HG03025 (cell line): ENCODE data around the gene PPFIA4.

Experiments
- ATAC-seq: cut with Tn5 transposase; IDR thresholded peaks from one replicate; pipeline ENCODE4 v1.9.1; 2021; ENCODE audit warnings: mild to moderate bottlenecking, moderate library complexity; ENCODE audit not compliant: unreplicated experiment, low FRiP score

The PPFIA4 gene

DNA sequence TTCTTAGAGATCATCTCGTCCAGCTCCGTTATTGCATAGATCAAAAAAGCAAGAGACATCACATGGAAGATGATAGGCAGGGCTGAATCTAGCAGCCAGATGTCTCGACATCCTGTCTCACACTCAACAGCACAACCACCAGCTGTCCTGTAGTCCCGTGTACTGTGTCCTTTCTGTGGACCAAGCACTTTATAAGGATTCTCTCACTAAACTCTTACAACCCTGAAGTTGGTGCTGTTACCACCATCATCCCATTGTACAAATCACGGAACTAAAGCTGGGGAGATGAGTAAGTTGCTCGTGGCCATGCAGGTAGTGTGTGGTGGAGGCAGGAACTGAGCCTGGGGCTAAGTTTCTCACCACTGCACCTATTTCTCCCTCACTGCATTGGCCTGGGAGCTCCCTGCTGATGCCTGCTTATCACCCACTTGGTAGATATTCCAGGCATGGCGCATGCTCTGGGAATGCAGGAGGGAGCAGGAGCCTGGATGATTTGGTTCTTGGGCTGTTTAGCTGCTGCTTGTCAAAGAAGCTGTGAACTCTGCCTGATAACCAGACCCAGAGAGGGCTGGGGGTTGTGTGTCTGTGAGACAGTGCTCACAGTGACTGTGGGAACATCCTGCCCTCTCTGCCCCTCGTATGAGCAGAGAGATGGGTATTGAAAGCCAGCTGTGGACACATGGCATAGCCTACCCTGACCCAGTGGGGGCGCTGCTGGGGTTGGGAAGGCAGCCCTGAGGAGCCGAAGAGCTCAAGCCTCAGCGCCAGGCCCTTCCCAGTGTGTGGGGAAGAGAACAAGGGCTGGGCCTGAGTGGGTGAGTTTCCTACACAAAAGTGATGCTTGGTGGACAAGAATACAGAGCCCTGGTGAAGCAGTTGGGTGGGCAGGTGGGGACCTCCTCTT lies 13.6 kb downstream of the PPFIA4 start:
- no peak for ATAC-seq

DNA sequence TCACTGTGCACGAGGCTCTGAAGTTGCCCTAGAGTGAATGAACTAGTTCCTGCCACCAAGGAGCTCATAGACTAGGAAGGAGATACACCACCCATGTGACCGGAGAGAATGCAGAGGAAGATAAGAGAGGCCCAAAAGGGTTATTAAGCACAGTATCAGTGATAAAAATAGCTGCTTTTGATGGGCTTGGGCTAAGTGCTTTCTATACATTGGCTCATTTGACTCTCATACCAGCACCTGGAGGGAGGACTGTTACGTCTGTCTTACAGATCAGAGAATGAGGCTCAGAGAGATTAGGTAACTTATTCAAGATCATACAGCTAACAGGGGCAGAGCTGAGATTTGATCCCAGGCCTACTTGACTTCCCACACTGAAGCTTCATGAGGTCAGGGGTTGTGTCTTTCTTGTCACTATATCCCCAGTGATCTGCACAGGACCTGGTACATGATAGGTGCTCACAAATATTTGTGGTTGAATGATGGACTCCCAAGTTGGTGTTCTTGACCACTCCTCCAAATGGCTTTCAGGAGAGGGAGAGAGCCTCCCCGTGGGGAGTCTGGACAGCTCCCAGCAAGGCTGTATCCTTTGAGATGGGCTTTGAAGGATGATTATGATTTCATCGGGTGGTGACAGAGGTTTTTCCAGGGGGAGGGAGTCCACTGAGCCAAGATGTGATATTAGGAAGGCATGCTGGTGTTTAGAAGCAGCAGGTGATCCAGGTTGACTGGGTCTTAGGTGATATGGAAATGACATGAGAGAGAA lies 14.4 kb downstream of the PPFIA4 start:
- no peak for ATAC-seq

DNA sequence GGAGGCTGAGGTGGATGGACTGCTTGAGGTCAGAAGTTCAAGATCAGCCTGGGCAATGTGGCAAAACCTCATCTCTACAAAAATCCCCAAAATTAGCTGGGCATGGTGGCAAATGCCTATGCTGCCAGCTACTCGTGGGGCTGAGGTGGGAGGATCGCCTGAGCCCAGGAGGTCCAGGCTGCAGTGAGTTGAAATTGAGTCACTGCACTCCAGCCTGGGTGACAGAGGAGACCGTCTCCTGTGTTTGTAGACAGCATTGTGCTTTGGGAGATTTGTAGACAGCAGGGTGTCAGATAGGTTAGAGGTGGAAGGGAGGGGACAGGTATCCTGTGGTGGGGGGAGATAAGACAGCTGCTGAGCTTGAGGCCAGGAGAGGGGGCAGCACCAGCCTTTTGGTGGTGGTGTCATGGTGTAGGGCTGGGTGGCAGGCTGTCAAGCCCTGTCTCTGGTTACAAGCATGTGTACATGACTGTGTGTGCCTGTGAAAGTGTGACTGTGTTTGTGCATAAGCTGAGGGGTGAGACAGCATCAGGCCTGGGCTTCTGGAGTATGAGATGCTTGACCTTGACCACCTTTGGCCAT lies 15.2 kb downstream of the PPFIA4 start:
- no peak for ATAC-seq

DNA sequence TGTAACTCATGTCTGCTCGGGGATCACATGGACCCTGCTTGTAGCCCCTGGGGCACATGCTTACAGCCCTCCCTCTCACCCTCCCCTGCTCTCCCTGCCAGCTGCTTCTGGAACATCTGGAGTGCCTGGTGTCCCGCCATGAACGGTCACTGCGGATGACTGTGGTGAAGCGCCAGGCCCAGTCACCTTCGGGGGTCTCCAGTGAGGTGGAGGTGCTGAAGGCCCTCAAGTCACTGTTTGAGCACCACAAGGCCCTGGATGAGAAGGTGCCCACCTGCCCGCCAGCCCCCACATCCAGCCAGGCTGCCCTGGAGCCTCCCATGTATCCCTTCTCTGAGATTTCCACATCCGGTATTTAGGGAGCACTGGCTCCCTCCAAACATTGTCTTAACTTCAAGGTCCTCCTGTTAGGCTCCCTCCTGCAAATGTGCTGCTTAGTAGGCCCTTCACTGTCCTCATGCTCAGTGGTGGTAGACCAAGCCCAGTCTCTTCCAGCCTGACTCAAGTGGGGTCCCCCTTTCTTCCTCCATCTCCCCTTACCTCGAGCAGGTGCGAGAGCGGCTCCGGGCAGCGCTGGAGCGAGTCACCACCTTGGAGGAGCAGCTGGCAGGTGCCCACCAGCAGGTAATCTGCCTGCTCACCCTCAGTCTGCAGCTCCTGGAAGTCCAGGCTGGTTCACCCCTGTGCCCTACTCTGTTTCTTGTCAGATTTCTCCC lies 17.7 kb downstream of the PPFIA4 start:
- no peak for ATAC-seq

DNA sequence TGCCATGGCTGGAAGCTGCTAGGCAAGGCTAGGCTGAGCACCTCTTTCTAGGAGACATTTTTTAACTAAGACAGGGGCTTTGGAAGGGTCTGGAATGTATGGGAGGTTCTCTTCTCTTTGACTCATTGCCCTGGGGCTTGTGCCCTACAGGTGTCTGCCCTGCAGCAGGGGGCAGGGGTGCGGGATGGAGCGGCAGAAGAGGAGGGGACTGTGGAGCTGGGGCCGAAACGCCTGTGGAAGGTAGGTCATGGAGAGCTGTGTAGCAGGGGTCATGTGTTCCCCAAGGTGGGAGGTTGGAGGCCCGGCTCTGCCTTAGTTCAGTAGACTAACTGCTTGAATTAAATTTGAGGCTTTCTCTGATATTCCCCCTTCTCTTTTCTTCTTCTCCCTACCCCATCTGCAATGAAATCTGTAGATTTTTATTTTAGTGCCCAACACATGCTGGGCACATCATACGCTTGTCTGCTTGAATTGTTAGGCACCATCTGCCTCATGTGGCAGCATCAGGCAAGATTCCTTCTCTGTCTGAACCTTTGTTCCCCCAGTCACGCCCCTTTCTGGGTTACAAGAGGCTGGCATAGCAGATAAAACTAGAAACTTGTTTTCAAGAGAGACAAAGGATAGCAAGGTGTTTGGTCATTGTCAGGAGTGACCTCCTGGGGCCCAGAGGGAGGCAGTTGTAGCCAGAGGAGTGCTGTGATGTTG lies 18.4 kb downstream of the PPFIA4 start:
- ATAC-seq = no peak

DNA sequence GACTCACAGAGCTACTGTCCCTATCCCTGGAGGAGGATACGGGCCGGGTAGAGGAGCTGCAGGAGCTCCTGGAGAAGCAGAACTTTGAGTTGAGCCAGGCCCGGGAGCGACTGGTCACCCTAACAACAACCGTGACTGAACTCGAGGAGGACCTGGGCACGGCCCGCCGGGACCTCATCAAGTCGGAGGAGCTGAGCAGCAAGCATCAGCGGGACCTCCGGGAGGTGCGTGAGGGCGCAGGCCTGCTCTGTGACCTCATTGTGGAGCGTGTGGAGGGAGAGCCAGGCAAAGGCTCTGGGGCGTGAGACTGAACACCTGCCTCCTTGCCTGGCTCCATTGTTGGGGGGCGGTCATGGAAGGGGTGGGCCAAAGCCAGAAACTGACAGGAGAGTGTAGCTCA lies 19.0 kb downstream of the PPFIA4 start:
- ATAC-seq = no peak

DNA sequence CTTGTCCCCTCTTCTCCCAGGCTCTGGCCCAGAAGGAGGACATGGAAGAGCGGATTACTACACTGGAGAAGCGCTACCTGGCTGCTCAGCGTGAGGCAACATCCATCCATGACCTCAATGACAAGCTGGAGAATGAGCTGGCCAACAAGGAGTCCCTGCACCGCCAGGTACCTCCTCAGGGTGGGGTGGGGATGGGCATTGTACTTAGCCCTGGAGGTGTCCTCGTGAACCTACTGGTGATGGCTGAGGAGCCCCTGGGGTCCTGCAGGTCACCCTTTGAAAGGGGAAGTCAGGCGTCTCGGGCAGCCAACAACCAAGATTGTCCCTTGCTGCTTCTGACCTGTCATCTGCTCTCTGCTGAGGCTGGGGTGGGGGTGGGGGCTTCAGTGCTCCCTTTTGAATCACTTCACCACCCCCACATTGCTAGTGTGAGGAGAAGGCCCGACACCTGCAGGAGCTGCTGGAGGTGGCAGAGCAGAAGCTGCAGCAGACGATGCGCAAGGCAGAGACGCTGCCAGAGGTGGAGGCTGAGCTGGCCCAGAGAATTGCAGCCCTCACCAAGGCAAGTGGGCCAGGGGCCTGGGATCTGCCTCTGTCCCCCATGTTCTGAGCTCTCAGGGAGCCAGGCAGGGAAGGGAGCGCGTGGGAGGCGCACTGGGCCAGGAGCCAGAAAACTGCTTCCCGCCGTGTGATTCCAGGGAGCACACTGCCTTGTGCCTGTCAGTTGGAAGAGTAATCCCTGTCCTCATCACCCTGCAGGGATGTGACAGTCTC lies 19.7 kb downstream of the PPFIA4 start:
- ATAC-seq = no peak

DNA sequence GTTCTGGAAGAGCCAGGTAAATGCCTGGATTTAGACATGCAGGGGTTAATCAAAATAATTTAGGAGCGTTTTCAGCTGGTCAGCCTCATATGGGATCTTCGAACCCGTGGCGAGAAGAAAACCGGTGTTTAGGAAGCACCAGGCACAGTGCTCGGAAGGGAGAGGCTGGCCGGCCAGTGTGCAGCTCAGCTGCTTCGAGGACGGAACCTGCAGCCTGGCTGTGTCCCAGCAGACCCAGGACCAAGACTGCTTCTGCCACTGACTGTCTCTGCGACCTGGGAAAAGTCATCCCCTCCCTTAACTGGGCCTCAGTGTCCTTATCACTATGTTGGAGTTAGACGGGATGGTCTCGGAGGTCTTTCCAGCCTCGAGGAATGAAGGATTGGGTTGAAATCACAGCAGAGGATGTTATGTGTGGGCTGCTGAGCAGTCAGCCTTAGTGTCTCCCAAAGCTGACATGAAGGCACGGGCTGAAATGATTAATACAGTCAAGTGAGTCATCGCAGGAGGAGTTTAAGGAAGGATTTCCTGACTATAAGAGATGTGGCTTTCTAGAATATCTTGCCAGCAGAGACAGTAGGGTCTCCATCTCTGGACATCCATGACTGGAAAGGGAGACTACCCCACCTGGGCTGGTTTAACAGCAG lies 20.8 kb downstream of the PPFIA4 start:
- ATAC-seq = no peak

DNA sequence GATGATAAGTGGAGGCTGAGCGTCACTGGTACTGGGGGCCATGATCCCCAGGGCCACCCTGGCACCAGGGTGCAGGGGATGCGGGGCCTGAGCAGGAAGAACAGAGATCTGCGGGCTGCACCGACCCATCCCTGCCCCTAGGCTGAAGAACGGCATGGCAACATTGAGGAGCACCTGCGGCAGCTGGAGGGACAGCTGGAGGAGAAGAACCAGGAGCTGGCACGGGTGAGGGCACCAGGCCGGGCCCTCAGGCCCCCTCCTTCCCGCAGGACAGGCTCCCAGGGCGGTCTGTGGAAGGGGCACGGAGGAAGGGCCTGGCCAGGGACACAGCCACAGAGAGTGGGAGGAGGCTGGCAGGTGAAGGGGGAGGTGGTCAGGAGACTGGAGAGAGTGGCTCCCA lies 21.8 kb downstream of the PPFIA4 start:
- no peak for ATAC-seq

DNA sequence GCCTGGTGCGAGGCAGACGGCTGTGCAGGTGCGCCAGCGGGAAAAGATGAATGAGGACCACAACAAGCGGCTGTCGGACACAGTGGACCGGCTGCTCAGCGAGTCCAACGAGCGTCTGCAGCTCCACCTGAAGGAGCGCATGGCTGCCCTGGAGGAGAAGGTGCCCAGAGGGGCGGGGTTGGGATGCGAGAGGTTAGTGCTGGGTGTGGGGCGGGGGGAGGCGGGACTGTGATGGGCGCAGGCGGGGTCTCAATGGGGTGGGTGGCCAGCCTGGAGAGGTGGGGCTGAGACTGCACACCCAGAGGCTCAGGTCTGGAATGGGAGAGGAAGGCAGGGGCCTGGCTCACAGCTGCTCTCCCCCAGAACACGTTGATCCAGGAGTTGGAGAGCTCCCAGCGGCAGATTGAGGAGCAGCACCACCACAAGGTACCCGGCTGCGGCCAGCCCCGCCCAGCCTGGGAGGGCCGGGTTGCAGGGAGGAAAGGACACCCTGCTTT lies 22.3 kb downstream of the PPFIA4 start:
- no peak for ATAC-seq

DNA sequence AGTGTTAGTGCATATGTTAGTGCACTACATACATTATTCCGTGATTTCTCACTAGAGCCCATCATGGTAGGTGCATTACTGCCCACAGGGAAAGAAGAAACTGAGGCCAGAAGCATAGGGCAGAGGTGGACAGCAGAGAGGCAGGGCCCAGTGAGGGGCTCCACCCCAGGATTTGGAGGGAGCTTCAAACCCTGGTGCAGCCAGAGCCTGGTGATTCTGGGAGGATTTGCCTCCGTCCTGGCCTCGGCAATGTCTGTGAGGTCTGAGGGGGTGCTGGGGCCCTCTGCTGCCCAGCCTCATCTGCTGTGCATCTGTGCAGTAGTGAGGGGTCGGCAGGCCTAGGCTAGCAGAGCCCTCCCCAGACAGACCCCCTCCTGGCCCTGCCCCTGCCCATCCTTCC lies 22.8 kb downstream of the PPFIA4 start:
- ATAC-seq = no peak

DNA sequence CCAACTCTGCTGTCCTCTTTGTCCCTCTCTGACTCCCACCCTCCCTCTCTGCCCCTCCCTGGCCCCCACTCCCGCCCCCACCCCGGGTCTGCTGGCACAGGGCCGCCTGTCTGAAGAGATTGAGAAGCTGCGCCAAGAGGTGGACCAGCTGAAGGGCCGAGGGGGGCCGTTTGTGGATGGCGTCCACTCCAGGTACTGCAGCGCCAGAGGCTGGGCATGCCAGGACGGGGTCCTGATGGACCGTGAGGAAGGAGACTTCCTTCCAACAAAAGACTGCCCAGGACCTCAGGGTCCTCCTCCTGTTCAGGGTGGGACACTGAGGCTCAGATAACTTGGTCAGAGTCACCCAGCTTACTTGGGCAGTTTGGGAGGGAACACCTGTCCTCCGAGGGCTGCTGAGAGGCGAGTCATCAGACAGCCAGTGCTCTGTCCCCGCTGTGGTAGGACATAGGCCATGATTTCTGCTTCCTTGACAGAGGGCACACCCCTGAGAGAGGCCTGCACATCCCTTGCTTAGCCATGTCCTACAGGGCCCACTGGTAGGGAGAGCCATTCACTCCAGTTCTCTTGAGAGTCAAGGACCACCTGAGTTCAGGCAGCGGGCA lies 23.4 kb downstream of the PPFIA4 start:
- no peak for ATAC-seq

DNA sequence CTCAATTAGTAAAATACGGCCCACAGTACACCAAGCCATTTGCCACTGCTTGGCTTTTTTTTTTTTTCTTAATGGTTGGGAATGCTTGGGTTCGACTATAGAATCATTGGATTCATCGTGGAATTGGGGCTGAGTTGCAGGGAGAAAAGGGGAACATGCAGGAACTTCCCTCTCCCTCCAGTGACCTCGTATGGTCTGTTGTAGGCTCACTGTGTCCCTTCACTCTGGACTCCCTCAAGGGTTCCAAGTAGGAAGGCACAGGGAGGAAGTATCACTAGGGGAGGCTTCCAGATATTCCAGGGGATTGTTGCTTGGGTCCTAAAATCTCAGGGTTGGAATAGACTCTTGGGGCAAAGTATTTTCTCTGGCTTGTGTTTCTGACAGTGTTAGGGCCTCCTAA lies 24.5 kb downstream of the PPFIA4 start:
- ATAC-seq = no peak

DNA sequence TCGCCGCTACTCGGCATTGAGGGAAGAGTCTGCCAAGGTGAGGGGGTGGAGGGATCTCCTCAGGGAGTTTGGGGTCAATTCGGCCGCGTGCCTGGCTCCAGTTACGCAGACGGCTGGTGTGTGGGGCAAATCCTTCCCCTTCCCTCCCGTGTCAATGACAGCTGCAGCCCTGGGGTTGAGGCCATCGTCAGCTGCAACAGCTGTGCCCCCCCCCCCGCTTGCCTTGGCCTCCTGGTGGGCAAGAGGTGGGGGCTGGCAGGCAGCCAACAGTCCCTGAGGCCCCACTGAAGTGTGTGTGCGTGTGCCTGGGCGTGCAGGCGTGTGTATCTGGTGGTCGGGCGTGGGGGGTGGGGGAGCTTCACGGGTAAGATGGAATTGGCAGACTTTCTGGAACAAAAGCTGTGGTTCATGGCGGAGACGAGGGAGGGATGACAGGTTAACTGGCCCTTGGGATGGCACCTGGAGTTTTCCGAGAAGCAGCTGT lies 25.6 kb downstream of the PPFIA4 start:
- ATAC-seq = no peak

DNA sequence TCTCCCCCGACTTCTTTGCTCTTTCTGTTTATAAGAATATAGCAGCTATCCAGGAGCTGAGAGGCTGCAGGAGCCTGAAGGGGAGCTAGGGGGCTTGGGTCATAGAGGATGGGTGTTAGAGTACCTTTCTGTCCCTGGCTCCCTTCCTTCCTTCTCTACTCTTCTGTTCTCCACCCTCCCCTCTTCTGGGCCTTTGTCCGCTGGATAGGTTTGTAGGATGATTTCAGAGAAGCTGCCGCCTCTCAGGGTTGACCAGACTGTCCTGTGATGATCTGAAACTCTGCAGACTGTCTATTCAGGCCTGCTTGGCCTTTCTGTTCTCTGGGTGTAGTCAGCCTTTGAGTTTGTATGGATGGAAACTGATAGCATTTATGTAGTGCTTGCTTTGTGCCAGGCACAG lies 26.3 kb downstream of the PPFIA4 start:
- no peak for ATAC-seq

DNA sequence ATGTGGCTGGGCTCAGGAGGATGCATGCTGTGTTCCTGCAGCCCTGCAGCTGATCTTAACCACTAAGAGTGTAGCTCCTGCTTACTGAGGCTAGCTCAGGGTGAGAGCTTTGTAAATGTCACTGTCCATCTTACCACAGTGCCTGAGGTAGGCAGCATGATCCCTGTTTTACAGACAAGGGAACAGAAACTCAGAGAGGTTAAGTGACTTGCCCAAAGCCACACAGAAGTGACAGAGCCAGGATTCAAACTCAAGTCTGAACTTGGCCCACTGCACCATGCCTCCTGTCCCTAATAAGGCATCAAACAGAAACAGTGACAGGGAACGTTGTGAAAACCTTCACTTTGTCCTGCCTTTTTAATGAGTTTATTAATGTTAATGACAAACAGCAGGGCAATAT lies 27.9 kb downstream of the PPFIA4 start:
- no peak for ATAC-seq

DNA sequence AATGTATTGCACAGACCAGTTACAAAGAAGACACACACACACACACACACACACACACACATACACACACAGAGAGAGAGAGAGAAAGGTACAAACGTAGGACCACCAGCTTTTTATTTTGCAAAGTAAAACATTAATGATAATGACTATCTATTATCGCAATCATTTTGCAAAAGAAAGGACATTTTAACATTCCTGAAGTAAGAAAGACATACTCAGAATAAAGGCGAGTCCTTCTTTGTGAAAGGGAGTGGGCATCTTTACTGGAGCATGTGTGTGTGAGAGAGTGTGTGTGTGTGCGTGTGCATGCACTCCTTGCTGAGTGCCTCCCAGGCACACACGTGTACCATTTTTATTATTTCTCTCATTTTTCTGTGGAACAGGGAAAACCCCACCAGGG lies 28.4 kb downstream of the PPFIA4 start:
- no peak for ATAC-seq

DNA sequence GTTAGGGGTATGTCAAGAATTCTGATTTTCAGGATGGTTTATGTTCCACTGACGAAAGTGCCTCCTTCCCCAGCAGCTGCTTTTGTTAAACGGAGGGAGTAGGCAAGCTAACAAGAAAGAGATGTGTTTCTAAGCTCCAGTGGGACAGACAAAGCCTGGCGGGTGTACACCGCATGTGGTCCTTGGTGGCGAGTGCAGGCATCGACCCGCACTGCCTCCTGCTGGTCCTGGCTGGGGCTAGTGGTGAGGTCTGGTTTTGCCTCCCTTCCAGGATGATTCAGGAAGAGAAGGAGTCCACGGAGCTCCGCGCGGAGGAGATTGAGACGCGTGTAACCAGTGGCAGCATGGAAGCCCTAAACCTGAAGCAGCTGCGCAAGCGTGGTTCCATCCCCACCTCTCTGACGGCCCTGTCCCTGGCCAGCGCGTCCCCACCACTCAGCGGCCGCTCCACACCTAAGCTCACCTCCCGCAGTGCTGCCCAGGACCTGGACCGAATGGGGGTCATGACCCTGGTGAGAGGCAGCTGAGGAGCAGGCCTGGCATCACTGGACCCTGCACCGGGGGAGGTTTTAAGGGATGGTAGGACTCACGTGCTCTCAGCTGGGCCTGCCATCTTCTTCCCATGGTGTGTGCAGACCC lies 29.0 kb downstream of the PPFIA4 start:
- ATAC-seq = no peak
